GM18526 (cell line): ENCODE results near the gene POLR2E.

ENCODE experiments used
- POLR2A ChIP-seq: IDR thresholded peaks from 3 replicates; pipeline ENCODE4 v1.6.1; 2011; ENCODE audit not compliant: insufficient read length; ENCODE audit errors: extremely low read depth

POLR2E gene

DNA sequence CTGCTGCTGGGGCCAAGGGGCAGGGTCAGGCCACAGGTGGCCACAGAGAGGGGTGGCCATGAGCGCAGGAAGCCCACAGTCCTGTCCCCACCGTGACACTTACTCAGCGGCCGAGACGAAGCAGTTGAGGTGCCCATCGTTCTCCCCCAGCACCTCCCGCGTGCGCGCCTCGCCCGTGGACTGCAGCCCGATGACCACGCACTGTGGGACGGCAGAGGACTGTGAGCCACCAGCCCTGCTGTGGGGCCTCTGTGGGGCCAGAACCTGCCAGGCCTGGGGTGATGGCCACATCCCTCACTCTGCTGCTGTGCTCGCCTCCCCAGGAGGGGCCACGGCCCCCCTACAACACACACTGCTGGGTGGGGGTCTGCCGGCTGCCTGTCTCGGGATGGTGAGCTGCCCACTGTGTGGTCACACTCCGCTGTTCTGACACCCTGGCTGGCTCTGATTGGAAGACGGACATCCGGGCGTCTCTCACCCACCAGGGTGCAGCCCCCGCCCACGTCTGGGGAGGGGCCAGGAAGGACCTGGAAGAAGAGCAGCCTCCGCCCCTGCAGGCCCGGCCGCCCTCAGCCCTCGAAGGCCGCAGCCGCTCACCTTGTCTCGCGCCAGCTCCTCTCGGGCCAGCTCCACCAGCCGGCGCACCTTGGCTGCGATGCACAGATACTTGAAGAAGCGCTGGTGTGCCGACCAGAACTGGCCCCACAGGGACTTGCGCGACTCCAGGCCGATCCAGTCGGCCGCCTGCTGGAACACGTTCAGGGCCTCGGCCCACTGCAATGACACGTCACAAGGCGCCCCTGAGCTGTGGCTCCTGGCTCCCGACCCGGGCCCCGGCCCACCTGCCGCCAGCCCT is 21.8 kb upstream of the POLR2E start:
- no peak for TF ChIP-seq POLR2A

GRCh38 chr19:1115646-1116420 is 20.7 kb upstream of the POLR2E start:
- no peak for TF ChIP-seq POLR2A

DNA sequence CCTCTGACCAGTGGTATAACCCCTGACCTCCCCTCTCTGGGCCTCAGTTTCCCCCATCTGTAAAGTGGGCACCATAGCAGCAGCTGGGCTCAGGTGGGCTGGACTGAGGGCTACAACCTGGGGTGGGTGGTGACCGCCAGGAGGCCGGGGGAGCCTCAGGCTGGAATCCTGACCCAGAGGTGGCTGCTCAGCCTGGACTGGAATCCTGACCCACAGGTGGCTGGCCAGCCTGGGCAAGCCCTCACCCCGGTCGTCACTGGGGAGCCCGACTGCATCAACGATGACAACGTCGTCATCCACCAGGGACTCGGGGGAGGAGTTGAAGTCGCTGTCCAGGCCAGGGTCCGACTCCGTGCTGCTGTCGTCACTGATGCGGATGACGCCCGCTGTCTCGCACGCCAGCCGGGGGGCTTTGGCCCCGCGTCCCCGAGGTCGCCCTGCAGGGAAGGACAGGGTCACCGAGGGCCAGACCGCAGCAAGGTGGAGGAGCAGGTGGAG is 18.9 kb upstream of the POLR2E start:
- no peak for TF ChIP-seq POLR2A

GRCh38 chr19:1113030-1113985 is 18.1 kb upstream of the POLR2E start:
- no peak for TF ChIP-seq POLR2A

- TF ChIP-seq POLR2A, result no peak
Measured at GRCh38 chr19:1112268-1113029, 17.3 kb upstream of the POLR2E start.

- no peak for TF ChIP-seq POLR2A
Measured at GRCh38 chr19:1111641-1112267, 16.6 kb upstream of the POLR2E start.

GRCh38 chr19:1110809-1111640 is 15.8 kb upstream of the POLR2E start:
- no peak for TF ChIP-seq POLR2A

- no peak for TF ChIP-seq POLR2A
Measured at GRCh38 chr19:1109697-1110671, 14.8 kb upstream of the POLR2E start.

GRCh38 chr19:1109032-1109551 is 13.9 kb upstream of the POLR2E start:
- TF ChIP-seq POLR2A, result no peak

DNA sequence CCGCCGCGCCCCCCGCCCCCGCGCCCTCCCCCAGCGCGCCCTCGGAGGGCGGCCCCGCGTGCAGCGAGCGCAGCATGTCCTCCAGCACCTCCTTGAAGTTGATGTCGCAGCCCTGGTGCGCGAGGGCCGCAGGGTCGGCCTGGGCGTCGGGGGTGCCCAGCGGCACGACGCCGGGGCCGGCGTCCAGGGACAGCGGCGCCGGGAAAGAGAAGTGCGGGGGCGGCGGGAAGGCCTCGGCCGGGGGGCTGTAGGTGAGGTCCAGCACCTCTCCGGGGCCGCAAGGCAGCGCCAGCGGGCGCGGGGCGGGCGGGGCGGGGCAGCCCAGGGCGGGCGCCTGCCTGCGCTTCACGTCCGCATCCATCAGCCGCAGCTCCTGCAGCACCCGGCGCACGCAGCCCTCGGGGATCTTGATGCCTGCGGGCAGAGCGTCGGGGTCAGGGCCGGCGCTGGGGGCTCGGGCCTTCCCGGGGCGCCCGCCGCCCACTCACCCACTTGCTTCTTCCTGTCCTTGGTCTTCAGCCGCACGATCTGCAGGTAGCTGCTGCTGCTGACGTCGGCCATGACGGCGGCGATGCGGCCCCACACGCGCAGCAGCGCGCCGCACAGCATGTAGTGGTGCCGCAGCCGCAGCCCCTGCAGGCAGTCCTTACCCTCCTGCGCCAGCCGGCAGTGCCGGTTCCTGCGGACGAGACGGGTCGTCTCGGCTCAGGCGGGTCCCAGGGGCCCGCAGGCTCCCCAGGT is 13.3 kb upstream of the POLR2E start:
- no peak for TF ChIP-seq POLR2A

DNA sequence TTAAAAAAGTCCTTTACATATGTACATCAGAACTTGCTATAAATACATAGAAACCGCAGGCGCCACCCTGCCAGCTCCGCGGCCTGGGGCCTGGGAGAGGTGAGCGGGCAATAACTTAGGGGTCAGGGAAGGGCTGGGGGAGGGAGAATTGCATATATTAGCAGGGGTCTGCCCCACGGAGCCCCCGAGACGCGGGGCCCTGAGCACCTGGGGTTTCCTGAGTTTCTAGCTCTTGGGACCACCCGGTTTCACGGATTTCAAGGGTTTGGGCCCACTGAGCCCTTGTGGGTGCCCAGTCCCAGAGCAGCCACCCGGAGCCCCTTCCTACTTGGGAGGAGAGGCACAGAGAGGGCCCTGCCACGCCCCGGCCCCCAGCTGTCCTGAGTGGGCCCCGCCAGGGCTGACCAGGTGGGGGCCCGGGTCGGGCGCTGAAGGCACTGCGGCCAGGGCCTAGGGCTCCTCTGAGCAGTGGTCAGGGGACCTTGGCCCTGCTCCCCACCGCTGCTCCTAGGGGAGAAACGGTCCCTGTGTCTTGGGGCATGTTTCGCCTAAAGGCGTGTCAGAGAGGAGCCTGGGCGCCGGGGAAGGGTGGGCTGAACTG is 12.6 kb upstream of the POLR2E start:
- no peak for TF ChIP-seq POLR2A
